ENCODE results near the gene MANSC1. TPM values are rescaled to one million over a fixed set of nuclear protein-coding genes. Genes with fewer than 3 reads are reported as not detected.

The MANSC1 gene
- total and polyA plus RNA-seq, 2 of the 13 experiments (the other 11 are each of a cell fraction or from before 2014, with no cell fraction given) = 1.9 to 4.2 TPM

GRCh38 chr12:12384571-12385340, 34.7 kb upstream of the MANSC1 start (continued):
- TF ChIP-seq E2F5 (CRISPR knock-in tag; conservative IDR thresholded peaks at IDR 0.05) (no peak), LBX2 (CRISPR knock-in tag; IDR thresholded peaks at IDR 0.05; ENCODE audit: borderline replicate concordance) (no peak), ZBTB21 (CRISPR knock-in tag; IDR thresholded peaks at IDR 0.05) (peak; percentile 30; the same call in 1 of the 2 replicates), FUBP1 (CRISPR knock-in tag; IDR thresholded peaks at IDR 0.05; ENCODE audit: borderline replicate concordance) (no peak), ZNF337 (CRISPR knock-in tag; IDR thresholded peaks at IDR 0.05; ENCODE audit: borderline replicate concordance, low read depth) (no peak), TAF1 (CRISPR knock-in tag; IDR thresholded peaks at IDR 0.05) (peak; percentile 46; the same call in 1 of the 2 replicates), ZNF775 (CRISPR knock-in tag; IDR thresholded peaks at IDR 0.05; ENCODE audit: borderline replicate concordance) (no peak), TGIF2 (CRISPR knock-in tag; IDR thresholded peaks at IDR 0.05) (no peak), ZFP91 (CRISPR knock-in tag; IDR thresholded peaks at IDR 0.05; ENCODE audit: borderline replicate concordance) (no peak), ZNF335 (CRISPR knock-in tag; IDR thresholded peaks at IDR 0.05) (no peak), THRA (CRISPR knock-in tag; IDR thresholded peaks at IDR 0.05; ENCODE audit: borderline replicate concordance) (no peak), ZNF512B (CRISPR knock-in tag; IDR thresholded peaks at IDR 0.05; ENCODE audit: borderline replicate concordance) (no peak), USF2 (IDR thresholded peaks at IDR 0.05; ENCODE audit: low read depth, low read length) (peak; percentile 77), USF2 (CRISPR knock-in tag; IDR thresholded peaks at IDR 0.05; ENCODE audit: borderline replicate concordance) (peak; percentile 96), ZBTB7B (CRISPR knock-in tag; IDR thresholded peaks at IDR 0.05) (0 out of 2 replicates have a peak, but pooled peaks have one; percentile 47), HNRNPK (IDR thresholded peaks at IDR 0.05; ENCODE audit: low read depth, low read length, poor library complexity, severe bottlenecking) (no peak)

Measured in HepG2 (cell line).